Measurements from ENCODE around the gene MPEG1. TPM values are rescaled to one million over a fixed set of nuclear protein-coding genes. Genes with fewer than 3 reads are reported as not detected.

The MPEG1 gene
- total and polyA plus RNA-seq, 4 donors = 3.2 to 27.2 (median 16.9) TPM

DNA sequence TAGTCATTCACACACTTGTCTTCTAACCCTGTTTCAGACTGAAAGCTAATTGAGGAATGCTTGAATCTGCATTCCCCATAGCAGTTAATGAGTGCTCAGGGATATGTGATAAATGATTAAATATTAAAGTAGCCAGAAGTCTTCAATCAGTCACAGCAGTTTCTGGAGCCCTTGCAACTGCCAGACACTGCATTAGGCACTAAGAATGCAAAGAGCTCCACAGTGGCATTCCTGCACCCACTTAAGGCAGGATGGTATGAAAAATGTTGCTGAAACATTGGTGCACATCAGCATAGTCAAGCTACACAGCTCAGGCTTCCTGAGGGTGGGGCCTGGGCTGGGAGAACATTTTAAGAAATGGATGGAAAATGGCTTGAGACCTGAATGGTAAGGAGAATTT lies 34.3 kb downstream of the MPEG1 start (continued):
- TF ChIP-seq, protein P1, sequence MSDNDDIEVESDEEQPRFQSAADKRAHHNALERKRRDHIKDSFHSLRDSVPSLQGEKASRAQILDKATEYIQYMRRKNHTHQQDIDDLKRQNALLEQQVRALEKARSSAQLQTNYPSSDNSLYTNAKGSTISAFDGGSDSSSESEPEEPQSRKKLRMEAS (IDR thresholded peaks at IDR 0.05) = no peak
- no peak for TF ChIP-seq FOXA2 (IDR thresholded peaks at IDR 0.05)
- TF ChIP-seq, protein P2, sequence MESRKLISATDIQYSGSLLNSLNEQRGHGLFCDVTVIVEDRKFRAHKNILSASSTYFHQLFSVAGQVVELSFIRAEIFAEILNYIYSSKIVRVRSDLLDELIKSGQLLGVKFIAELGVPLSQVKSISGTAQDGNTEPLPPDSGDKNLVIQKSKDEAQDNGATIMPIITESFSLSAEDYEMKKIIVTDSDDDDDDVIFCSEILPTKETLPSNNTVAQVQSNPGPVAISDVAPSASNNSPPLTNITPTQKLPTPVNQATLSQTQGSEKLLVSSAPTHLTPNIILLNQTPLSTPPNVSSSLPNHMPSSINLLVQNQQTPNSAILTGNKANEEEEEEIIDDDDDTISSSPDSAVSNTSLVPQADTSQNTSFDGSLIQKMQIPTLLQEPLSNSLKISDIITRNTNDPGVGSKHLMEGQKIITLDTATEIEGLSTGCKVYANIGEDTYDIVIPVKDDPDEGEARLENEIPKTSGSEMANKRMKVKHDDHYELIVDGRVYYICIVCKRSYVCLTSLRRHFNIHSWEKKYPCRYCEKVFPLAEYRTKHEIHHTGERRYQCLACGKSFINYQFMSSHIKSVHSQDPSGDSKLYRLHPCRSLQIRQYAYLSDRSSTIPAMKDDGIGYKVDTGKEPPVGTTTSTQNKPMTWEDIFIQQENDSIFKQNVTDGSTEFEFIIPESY (IDR thresholded peaks at IDR 0.05) = no peak
- TF ChIP-seq, protein P3, sequence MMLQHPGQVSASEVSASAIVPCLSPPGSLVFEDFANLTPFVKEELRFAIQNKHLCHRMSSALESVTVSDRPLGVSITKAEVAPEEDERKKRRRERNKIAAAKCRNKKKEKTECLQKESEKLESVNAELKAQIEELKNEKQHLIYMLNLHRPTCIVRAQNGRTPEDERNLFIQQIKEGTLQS (IDR thresholded peaks at IDR 0.05) = no peak

DNA sequence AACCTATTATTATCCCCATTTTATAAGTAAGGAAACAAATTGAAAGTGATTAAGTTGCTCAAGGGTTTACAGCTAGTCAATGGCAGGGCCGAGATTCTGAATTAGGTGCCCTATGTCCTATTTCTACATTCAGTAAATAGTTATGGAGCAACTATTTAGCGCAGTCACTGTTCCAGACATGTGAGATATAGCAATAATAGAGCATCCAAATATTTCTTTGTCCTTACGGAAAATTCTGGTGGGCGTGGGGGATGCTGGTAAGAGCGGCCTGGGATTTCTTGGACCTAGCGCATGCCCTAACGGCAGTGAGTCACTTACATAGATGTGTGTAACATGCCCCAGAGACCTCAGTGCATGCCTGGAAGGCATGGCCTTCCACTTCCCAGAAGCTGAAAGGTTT lies 36.4 kb downstream of the MPEG1 start:
- Histone ChIP-seq H3K9me3 (ENCODE audit: control insufficient read depth in 4 of 4, low read length in 3 of 4) (peaks cover 0 to 3% (median 0%) of the 10 kb centered on the region in 4 donors), H3K36me3 (ENCODE audit: control insufficient read depth in 4 of 4, insufficient read depth in 3 of 4, low read depth in 1 of 4, low read length in 3 of 4) (peaks cover 0 to 5% (median under 1%) of the 10 kb centered on the region in 4 donors), H3K27ac (ENCODE audit: low read depth in 1 of 2, low read length in 2 of 2) (peak overlapping the region; percentile 90 to 91), H3K4me3 (ENCODE audit: low read depth in 1 of 3, low read length in 3 of 3) (no peak overlapping the region), H3K4me1 (ENCODE audit: control insufficient read depth in 4 of 4, insufficient read depth in 4 of 4, low read length in 3 of 4) (peaks cover 10 to 52% (median 32%) of the 10 kb centered on the region in 4 donors), H3K27me3 (ENCODE audit: control insufficient read depth in 4 of 4, insufficient read depth in 4 of 4, low read length in 3 of 4) (no peaks in the 10 kb centered on the region), H3K9ac (ENCODE audit: low read depth in 1 of 2, low read length in 2 of 2) (no peak overlapping the region)
- no peak for DNase-seq (ENCODE audit: low spot score)
- TF ChIP-seq, protein P3 (IDR thresholded peaks at IDR 0.05) = peak; percentile 57
- TF ChIP-seq, protein P1 (IDR thresholded peaks at IDR 0.05) = peak; percentile 64
- TF ChIP-seq FOXA1 (IDR thresholded peaks at IDR 0.05) (peak; percentile 30), FOXA2 (IDR thresholded peaks at IDR 0.05) (peak; percentile 71), JUND (IDR thresholded peaks at IDR 0.05) (peak; percentile 75 to 77), EGR1 (IDR thresholded peaks at IDR 0.05; ENCODE audit: low read depth in 2 of 2) (peak; percentile 24 to 46), YY1 (IDR thresholded peaks at IDR 0.05) (peak; percentile 82), NR2F2 (IDR thresholded peaks at IDR 0.05) (peak; percentile 20), SP1 (IDR thresholded peaks at IDR 0.05) (peak; percentile 84), HNF4A (conservative IDR thresholded peaks at IDR 0.05) (peak; percentile 87 to 91), RXRA (IDR thresholded peaks at IDR 0.05) (peak; percentile 63 to 83), RAD21 (IDR thresholded peaks at IDR 0.05) (peak in 1 of 2 donors; percentile 14), GABPA (IDR thresholded peaks at IDR 0.05 in 1 of 2, conservative IDR thresholded peaks at IDR 0.05 in 1 of 2) (no peak), HNF4G (IDR thresholded peaks at IDR 0.05) (peak; percentile 66), TAF1 (conservative IDR thresholded peaks at IDR 0.05) (no peak)
- TF ChIP-seq, protein P4, sequence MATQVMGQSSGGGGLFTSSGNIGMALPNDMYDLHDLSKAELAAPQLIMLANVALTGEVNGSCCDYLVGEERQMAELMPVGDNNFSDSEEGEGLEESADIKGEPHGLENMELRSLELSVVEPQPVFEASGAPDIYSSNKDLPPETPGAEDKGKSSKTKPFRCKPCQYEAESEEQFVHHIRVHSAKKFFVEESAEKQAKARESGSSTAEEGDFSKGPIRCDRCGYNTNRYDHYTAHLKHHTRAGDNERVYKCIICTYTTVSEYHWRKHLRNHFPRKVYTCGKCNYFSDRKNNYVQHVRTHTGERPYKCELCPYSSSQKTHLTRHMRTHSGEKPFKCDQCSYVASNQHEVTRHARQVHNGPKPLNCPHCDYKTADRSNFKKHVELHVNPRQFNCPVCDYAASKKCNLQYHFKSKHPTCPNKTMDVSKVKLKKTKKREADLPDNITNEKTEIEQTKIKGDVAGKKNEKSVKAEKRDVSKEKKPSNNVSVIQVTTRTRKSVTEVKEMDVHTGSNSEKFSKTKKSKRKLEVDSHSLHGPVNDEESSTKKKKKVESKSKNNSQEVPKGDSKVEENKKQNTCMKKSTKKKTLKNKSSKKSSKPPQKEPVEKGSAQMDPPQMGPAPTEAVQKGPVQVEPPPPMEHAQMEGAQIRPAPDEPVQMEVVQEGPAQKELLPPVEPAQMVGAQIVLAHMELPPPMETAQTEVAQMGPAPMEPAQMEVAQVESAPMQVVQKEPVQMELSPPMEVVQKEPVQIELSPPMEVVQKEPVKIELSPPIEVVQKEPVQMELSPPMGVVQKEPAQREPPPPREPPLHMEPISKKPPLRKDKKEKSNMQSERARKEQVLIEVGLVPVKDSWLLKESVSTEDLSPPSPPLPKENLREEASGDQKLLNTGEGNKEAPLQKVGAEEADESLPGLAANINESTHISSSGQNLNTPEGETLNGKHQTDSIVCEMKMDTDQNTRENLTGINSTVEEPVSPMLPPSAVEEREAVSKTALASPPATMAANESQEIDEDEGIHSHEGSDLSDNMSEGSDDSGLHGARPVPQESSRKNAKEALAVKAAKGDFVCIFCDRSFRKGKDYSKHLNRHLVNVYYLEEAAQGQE (IDR thresholded peaks at IDR 0.05) = peak; percentile 15
- TF ChIP-seq, protein P2 (IDR thresholded peaks at IDR 0.05) = peak; percentile 63
- TF ChIP-seq, protein P5, sequence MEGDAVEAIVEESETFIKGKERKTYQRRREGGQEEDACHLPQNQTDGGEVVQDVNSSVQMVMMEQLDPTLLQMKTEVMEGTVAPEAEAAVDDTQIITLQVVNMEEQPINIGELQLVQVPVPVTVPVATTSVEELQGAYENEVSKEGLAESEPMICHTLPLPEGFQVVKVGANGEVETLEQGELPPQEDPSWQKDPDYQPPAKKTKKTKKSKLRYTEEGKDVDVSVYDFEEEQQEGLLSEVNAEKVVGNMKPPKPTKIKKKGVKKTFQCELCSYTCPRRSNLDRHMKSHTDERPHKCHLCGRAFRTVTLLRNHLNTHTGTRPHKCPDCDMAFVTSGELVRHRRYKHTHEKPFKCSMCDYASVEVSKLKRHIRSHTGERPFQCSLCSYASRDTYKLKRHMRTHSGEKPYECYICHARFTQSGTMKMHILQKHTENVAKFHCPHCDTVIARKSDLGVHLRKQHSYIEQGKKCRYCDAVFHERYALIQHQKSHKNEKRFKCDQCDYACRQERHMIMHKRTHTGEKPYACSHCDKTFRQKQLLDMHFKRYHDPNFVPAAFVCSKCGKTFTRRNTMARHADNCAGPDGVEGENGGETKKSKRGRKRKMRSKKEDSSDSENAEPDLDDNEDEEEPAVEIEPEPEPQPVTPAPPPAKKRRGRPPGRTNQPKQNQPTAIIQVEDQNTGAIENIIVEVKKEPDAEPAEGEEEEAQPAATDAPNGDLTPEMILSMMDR (IDR thresholded peaks at IDR 0.05; ENCODE audit: low read depth, low read length, missing input control) = no peak
- WGBS = 41% methylated on average over 7 of the region's 7 CpGs

Measured in liver (tissue), 9 donors.